ENCODE results near the gene KCTD3.

The KCTD3 gene

DNA sequence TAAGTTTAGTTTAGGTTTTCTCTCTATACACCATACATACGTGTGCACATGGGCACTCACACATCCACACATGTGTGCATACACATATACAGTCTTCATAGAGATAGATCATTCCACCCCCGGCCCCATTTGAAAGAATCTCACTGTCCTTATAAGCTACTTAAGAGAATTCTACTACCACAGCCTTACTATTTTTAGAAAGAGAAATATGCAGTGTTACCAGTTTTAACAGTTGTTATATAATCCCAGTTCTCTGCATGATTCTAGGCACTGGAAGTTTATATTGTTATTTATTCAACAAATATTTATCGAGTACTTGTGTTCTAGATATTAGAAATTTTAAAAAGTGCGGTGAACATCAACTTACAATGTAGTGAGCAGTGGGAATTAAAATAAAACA lies 41.5 kb downstream of the KCTD3 start:
- Histone ChIP-seq H3K4me2 (ENCODE audit: low read length, poor library complexity, severe bottlenecking) (no peak overlapping the region), H3K14ac (ENCODE audit: low read length in 2 of 2) (no peak overlapping the region), H3K79me1 (replicated peaks; ENCODE audit: low read length, poor library complexity, severe bottlenecking) (peaks cover 6% of the 10 kb centered on the region), H2BK5ac (ENCODE audit: low read depth, low read length, poor library complexity, severe bottlenecking) (no peak overlapping the region), H2AK5ac (ENCODE audit: low read length, severe bottlenecking) (no peak overlapping the region), H3K27ac (ENCODE audit: low read length, poor library complexity, severe bottlenecking) (no peak overlapping the region), H3K23ac (ENCODE audit: low read length in 2 of 2) (no peak overlapping the region), H4K91ac (ENCODE audit: low read length) (no peak overlapping the region), H3K4me1 (ENCODE audit: control insufficient read depth, insufficient read depth, low read depth, low read length) (no peaks in the 10 kb centered on the region), H3K27me3 (ENCODE audit: control insufficient read depth in 1 of 2, insufficient read depth in 1 of 2, low read length in 2 of 2) (no peaks in the 10 kb centered on the region), H2BK15ac (ENCODE audit: low read depth, poor library complexity, severe bottlenecking) (no peak overlapping the region), H3K36me3 (ENCODE audit: control insufficient read depth in 1 of 2, insufficient read depth in 2 of 2, low read depth in 1 of 2, low read length in 2 of 2) (peaks cover 0 to 73% of the 10 kb centered on the region in 2 experiments), H3K9ac (ENCODE audit: low read length) (no peak overlapping the region), H3K4me3 (ENCODE audit: insufficient read depth in 1 of 2, low read depth in 1 of 2, low read length in 2 of 2) (no peak overlapping the region), H3K18ac (ENCODE audit: low read depth in 1 of 2, low read length in 2 of 2) (no peak overlapping the region), H2AFZ (ENCODE audit: low read depth, low read length) (no peak overlapping the region), H3K9me3 (ENCODE audit: control insufficient read depth, low read length) (peaks cover 7% of the 10 kb centered on the region), H2BK12ac (ENCODE audit: low read length in 2 of 2) (no peak overlapping the region), H2BK120ac (ENCODE audit: low read depth, low read length) (no peak overlapping the region), H3K4ac (ENCODE audit: low read depth in 1 of 2, low read length in 2 of 2) (no peak overlapping the region), H4K8ac (ENCODE audit: low read length) (no peak overlapping the region)
- WGBS, result 98% methylated on average over 4 of the region's 4 CpGs
- DNase-seq, result no peak

GRCh38 chr1:215612391-215612790 lies 45.3 kb downstream of the KCTD3 start:
- no peak overlapping the region for H3K4ac ChIP-seq (ENCODE audit: low read depth in 1 of 2, low read length in 2 of 2)
- H4K8ac ChIP-seq (ENCODE audit: low read length), result no peak overlapping the region
- no peaks in the 10 kb centered on the region for H3K27me3 ChIP-seq (ENCODE audit: control insufficient read depth in 1 of 2, insufficient read depth in 1 of 2, low read length in 2 of 2)
- no peak overlapping the region for H2AK5ac ChIP-seq (ENCODE audit: low read length, severe bottlenecking)
- no peak overlapping the region for H2AFZ ChIP-seq (ENCODE audit: low read depth, low read length)
- no peak overlapping the region for H3K14ac ChIP-seq (ENCODE audit: low read length in 2 of 2)
- H2BK12ac ChIP-seq (ENCODE audit: low read length in 2 of 2), result no peak overlapping the region
- H3K18ac ChIP-seq (ENCODE audit: low read depth in 1 of 2, low read length in 2 of 2), result no peak overlapping the region
- H3K9me3 ChIP-seq (ENCODE audit: control insufficient read depth, low read length), result peaks cover 8% of the 10 kb centered on the region
- no peak overlapping the region for H3K4me3 ChIP-seq (ENCODE audit: insufficient read depth in 1 of 2, low read depth in 1 of 2, low read length in 2 of 2)
- H3K36me3 ChIP-seq (ENCODE audit: control insufficient read depth in 1 of 2, insufficient read depth in 2 of 2, low read depth in 1 of 2, low read length in 2 of 2), result peaks cover 0 to 92% of the 10 kb centered on the region in 2 experiments
- peaks cover 17% of the 10 kb centered on the region for H3K79me1 ChIP-seq (replicated peaks; ENCODE audit: low read length, poor library complexity, severe bottlenecking)
- no peak overlapping the region for H3K4me2 ChIP-seq (ENCODE audit: low read length, poor library complexity, severe bottlenecking)
- no peak overlapping the region for H2BK120ac ChIP-seq (ENCODE audit: low read depth, low read length)
- H2BK15ac ChIP-seq (ENCODE audit: low read depth, poor library complexity, severe bottlenecking), result no peak overlapping the region
- DNase-seq, result no peak
- no peak overlapping the region for H3K23ac ChIP-seq (ENCODE audit: low read length in 2 of 2)
- WGBS, result no CpG with 5 or more reads among the region's 3 CpGs
- H3K27ac ChIP-seq (ENCODE audit: low read length, poor library complexity, severe bottlenecking), result no peak overlapping the region
- H3K4me1 ChIP-seq (ENCODE audit: control insufficient read depth, insufficient read depth, low read depth, low read length), result no peaks in the 10 kb centered on the region
- no peak overlapping the region for H3K9ac ChIP-seq (ENCODE audit: low read length)
- H2BK5ac ChIP-seq (ENCODE audit: low read depth, low read length, poor library complexity, severe bottlenecking), result no peak overlapping the region
- no peak overlapping the region for H4K91ac ChIP-seq (ENCODE audit: low read length)

GRCh38 chr1:215617979-215618378 lies 50.9 kb downstream of the KCTD3 start:
- WGBS, result no CpG with 5 or more reads among the region's 1 CpG

DNA sequence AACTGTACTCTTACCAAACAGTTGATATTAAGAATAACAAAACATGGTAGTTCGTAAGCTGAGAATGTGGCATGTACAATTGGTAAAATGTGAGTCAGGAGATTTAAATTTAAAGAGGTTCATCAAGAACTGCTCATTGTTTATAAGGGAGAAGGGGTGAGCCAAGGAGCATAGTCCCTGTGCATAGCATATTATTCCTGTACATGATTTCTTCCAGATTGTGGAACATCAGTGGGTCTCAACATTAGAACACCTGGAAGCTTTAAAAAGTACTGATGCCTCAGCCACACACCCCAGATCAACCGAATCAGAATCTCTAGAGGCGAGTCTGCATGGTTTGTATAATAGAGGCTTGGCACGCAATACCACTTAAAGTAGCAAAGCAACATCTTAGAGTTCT lies 56.1 kb downstream of the KCTD3 start:
- WGBS, result 88% methylated on average over 2 of the region's 4 CpGs
- H3K27me3 ChIP-seq (ENCODE audit: control insufficient read depth in 1 of 2, insufficient read depth in 1 of 2, low read length in 2 of 2), result no peaks in the 10 kb centered on the region

More at GRCh38 chr1:215617979-215618378, 50.9 kb downstream of the KCTD3 start:
- Histone ChIP-seq H3K14ac (ENCODE audit: low read length in 2 of 2) (no peak overlapping the region), H2BK12ac (ENCODE audit: low read length in 2 of 2) (no peak overlapping the region), H3K9ac (ENCODE audit: low read length) (no peak overlapping the region), H3K9me3 (ENCODE audit: control insufficient read depth, low read length) (peaks cover 8% of the 10 kb centered on the region), H2BK5ac (ENCODE audit: low read depth, low read length, poor library complexity, severe bottlenecking) (no peak overlapping the region), H3K4ac (ENCODE audit: low read depth in 1 of 2, low read length in 2 of 2) (no peak overlapping the region), H2AK5ac (ENCODE audit: low read length, severe bottlenecking) (no peak overlapping the region), H3K4me3 (ENCODE audit: insufficient read depth in 1 of 2, low read depth in 1 of 2, low read length in 2 of 2) (no peak overlapping the region), H3K23ac (ENCODE audit: low read length in 2 of 2) (no peak overlapping the region), H3K4me2 (ENCODE audit: low read length, poor library complexity, severe bottlenecking) (no peak overlapping the region), H2AFZ (ENCODE audit: low read depth, low read length) (no peak overlapping the region), H4K8ac (ENCODE audit: low read length) (no peak overlapping the region), H3K36me3 (ENCODE audit: control insufficient read depth in 1 of 2, insufficient read depth in 2 of 2, low read depth in 1 of 2, low read length in 2 of 2) (peaks cover 0 to 88% of the 10 kb centered on the region in 2 experiments), H3K27ac (ENCODE audit: low read length, poor library complexity, severe bottlenecking) (no peak overlapping the region), H2BK15ac (ENCODE audit: low read depth, poor library complexity, severe bottlenecking) (no peak overlapping the region), H3K79me1 (replicated peaks; ENCODE audit: low read length, poor library complexity, severe bottlenecking) (peaks cover 15% of the 10 kb centered on the region), H3K27me3 (ENCODE audit: control insufficient read depth in 1 of 2, insufficient read depth in 1 of 2, low read length in 2 of 2) (no peaks in the 10 kb centered on the region), H3K4me1 (ENCODE audit: control insufficient read depth, insufficient read depth, low read depth, low read length) (no peaks in the 10 kb centered on the region), H4K91ac (ENCODE audit: low read length) (no peak overlapping the region), H2BK120ac (ENCODE audit: low read depth, low read length) (no peak overlapping the region), H3K18ac (ENCODE audit: low read depth in 1 of 2, low read length in 2 of 2) (no peak overlapping the region)
- peak; percentile 28 for DNase-seq

More for the DNA sequence above, 56.1 kb downstream of the KCTD3 start:
- Histone ChIP-seq H3K4me1 (ENCODE audit: control insufficient read depth, insufficient read depth, low read depth, low read length) (no peaks in the 10 kb centered on the region), H3K23ac (ENCODE audit: low read length in 2 of 2) (no peak overlapping the region), H3K27ac (ENCODE audit: low read length, poor library complexity, severe bottlenecking) (no peak overlapping the region), H3K9ac (ENCODE audit: low read length) (no peak overlapping the region), H3K9me3 (ENCODE audit: control insufficient read depth, low read length) (no peaks in the 10 kb centered on the region), H3K4ac (ENCODE audit: low read depth in 1 of 2, low read length in 2 of 2) (no peak overlapping the region), H2BK120ac (ENCODE audit: low read depth, low read length) (no peak overlapping the region), H3K4me3 (ENCODE audit: insufficient read depth in 1 of 2, low read depth in 1 of 2, low read length in 2 of 2) (no peak overlapping the region), H2AK5ac (ENCODE audit: low read length, severe bottlenecking) (no peak overlapping the region), H3K79me1 (replicated peaks; ENCODE audit: low read length, poor library complexity, severe bottlenecking) (no peaks in the 10 kb centered on the region), H2BK15ac (ENCODE audit: low read depth, poor library complexity, severe bottlenecking) (no peak overlapping the region), H3K4me2 (ENCODE audit: low read length, poor library complexity, severe bottlenecking) (no peak overlapping the region), H4K91ac (ENCODE audit: low read length) (no peak overlapping the region), H3K36me3 (ENCODE audit: control insufficient read depth in 1 of 2, insufficient read depth in 2 of 2, low read depth in 1 of 2, low read length in 2 of 2) (peaks cover 0 to 72% of the 10 kb centered on the region in 2 experiments), H3K14ac (ENCODE audit: low read length in 2 of 2) (no peak overlapping the region), H2AFZ (ENCODE audit: low read depth, low read length) (no peak overlapping the region), H2BK5ac (ENCODE audit: low read depth, low read length, poor library complexity, severe bottlenecking) (no peak overlapping the region), H2BK12ac (ENCODE audit: low read length in 2 of 2) (no peak overlapping the region), H4K8ac (ENCODE audit: low read length) (no peak overlapping the region), H3K18ac (ENCODE audit: low read depth in 1 of 2, low read length in 2 of 2) (no peak overlapping the region)
- DNase-seq, result no peak

Measured in mesenchymal stem cell (in vitro differentiated cells and primary cell).